H1 (cell line): ENCODE results near the gene CD34. TPM values are rescaled to one million over a fixed set of nuclear protein-coding genes. Genes with fewer than 3 reads are reported as not detected.

ENCODE experiments used
- CREB1 ChIP-seq: IDR thresholded peaks from 2 replicates; pipeline ENCODE4 v1.6.1; 2012; ENCODE audit warnings: inconsistent platforms
- FOSL1 ChIP-seq: IDR thresholded peaks from 2 replicates; pipeline ENCODE4 v1.6.1; 2011; ENCODE audit warnings: mild to moderate bottlenecking, low read depth, low read length, moderate library complexity; ENCODE audit not compliant: insufficient read depth
- HDAC2 ChIP-seq, 2 experiments: fragments of 300-600 bp in 1 of 2; sonication (generic) in 1 of 2; IDR thresholded peaks; 2 replicates each; pipeline ENCODE4 v1.6.1; 2011 to 2012; ENCODE audit warnings: low read depth in 2 of 2, low read length in 2 of 2, mild to moderate bottlenecking in 2 of 2, moderate library complexity in 2 of 2, borderline replicate concordance in 1 of 2, inconsistent platforms in 1 of 2
- JUN ChIP-seq: IDR thresholded peaks from 2 replicates; pipeline ENCODE4 v1.6.1; 2011; ENCODE audit warnings: low read depth, mild to moderate bottlenecking, improper control_type of control experiment, low read length
- KDM5A ChIP-seq: fragments of 200-600 bp; IDR thresholded peaks from 2 replicates; pipeline ENCODE4 v1.7.1; 2012; ENCODE audit warnings: mild to moderate bottlenecking, low read length, inconsistent platforms, mixed read lengths
- NANOG ChIP-seq: IDR thresholded peaks from 2 replicates; pipeline ENCODE4 v1.6.1; 2011; ENCODE audit warnings: low read length, low read depth, mild to moderate bottlenecking, inconsistent platforms; ENCODE audit not compliant: insufficient read depth, poor library complexity, severe bottlenecking
- PHF8 ChIP-seq: fragments of 200-600 bp; sonication (generic); conservative IDR thresholded peaks from 2 replicates; pipeline ENCODE4 v1.7.1; 2012; ENCODE audit warnings: low read depth, mild to moderate bottlenecking, inconsistent platforms, low read length, moderate library complexity
- TAF1 ChIP-seq: IDR thresholded peaks from 2 replicates; pipeline ENCODE4 v1.6.1; 2011; ENCODE audit warnings: mild to moderate bottlenecking, low read depth, low read length
- polyA plus RNA-seq, 7 experiments: library from polyadenylated mRNA; depleted of rRNA in 3 of 7; stranded (reverse) in 5 of 7; unstranded in 2 of 7; fragments of >200 nt in 5 of 7; fragments of 200-250 nt in 2 of 7; gene quantifications; 1 replicate in 5 of 7; 2 replicates in 1 of 7; 4 replicates in 1 of 7; pipeline versions ENCODE4 v1.2.1 to v1.2.3, GENCODE V29; 2011 to 2013; ENCODE audit warnings: missing spikeins in 2 of 7, mixed read lengths in 2 of 7
- total RNA-seq: library from RNA; stranded (reverse); fragmentation: NEBNext Ultra II Directional; extraction: Animal tissue kit (Norgen Biotek cat#: 25700); gene quantifications from 2 replicates; pipeline ENCODE4 v1.2.1, GENCODE V29; 2021
- TF ChIP-seq, protein P1 (sequence below): fragments of 300-600 bp; sonication (generic); IDR thresholded peaks from 2 replicates; pipeline ENCODE4 v1.7.1; 2012; ENCODE audit warnings: low read length, moderate library complexity, mild to moderate bottlenecking, inconsistent platforms; ENCODE audit not compliant: insufficient replicate concordance
- TF ChIP-seq, protein P2 (sequence below): IDR thresholded peaks from 2 replicates; pipeline ENCODE4 v1.6.1; 2011; ENCODE audit warnings: low read depth, mild to moderate bottlenecking, low read length; ENCODE audit not compliant: insufficient read depth
- TF ChIP-seq, protein P3 (sequence below): IDR thresholded peaks from 2 replicates; pipeline ENCODE4 v1.6.1; 2012; ENCODE audit warnings: inconsistent platforms

The CD34 gene
- total and polyA plus RNA-seq, 2 of the 8 experiments (the other 6 are each of a cell fraction or from before 2014, with no cell fraction given), result 0.39 to 0.54 TPM

DNA sequence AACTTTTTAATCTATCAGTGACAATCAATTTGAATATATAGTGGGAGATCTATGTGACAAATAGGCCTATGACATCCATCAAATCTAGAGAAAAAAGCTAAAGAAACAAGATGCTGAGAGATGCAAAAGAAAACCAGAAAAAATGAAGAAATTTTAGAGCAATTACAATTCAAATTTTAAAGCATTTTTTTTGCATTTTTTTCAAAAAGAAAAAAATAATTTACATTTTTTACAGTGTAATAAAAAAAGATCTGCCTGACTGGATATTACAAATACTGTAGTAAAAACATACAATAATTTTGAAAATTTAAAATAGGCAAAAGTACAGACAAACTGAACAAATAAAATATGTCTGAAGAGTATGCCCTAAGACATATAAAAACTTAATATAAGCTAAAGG is 14.4 kb downstream of the CD34 start (continued):
- TF ChIP-seq, protein P1, sequence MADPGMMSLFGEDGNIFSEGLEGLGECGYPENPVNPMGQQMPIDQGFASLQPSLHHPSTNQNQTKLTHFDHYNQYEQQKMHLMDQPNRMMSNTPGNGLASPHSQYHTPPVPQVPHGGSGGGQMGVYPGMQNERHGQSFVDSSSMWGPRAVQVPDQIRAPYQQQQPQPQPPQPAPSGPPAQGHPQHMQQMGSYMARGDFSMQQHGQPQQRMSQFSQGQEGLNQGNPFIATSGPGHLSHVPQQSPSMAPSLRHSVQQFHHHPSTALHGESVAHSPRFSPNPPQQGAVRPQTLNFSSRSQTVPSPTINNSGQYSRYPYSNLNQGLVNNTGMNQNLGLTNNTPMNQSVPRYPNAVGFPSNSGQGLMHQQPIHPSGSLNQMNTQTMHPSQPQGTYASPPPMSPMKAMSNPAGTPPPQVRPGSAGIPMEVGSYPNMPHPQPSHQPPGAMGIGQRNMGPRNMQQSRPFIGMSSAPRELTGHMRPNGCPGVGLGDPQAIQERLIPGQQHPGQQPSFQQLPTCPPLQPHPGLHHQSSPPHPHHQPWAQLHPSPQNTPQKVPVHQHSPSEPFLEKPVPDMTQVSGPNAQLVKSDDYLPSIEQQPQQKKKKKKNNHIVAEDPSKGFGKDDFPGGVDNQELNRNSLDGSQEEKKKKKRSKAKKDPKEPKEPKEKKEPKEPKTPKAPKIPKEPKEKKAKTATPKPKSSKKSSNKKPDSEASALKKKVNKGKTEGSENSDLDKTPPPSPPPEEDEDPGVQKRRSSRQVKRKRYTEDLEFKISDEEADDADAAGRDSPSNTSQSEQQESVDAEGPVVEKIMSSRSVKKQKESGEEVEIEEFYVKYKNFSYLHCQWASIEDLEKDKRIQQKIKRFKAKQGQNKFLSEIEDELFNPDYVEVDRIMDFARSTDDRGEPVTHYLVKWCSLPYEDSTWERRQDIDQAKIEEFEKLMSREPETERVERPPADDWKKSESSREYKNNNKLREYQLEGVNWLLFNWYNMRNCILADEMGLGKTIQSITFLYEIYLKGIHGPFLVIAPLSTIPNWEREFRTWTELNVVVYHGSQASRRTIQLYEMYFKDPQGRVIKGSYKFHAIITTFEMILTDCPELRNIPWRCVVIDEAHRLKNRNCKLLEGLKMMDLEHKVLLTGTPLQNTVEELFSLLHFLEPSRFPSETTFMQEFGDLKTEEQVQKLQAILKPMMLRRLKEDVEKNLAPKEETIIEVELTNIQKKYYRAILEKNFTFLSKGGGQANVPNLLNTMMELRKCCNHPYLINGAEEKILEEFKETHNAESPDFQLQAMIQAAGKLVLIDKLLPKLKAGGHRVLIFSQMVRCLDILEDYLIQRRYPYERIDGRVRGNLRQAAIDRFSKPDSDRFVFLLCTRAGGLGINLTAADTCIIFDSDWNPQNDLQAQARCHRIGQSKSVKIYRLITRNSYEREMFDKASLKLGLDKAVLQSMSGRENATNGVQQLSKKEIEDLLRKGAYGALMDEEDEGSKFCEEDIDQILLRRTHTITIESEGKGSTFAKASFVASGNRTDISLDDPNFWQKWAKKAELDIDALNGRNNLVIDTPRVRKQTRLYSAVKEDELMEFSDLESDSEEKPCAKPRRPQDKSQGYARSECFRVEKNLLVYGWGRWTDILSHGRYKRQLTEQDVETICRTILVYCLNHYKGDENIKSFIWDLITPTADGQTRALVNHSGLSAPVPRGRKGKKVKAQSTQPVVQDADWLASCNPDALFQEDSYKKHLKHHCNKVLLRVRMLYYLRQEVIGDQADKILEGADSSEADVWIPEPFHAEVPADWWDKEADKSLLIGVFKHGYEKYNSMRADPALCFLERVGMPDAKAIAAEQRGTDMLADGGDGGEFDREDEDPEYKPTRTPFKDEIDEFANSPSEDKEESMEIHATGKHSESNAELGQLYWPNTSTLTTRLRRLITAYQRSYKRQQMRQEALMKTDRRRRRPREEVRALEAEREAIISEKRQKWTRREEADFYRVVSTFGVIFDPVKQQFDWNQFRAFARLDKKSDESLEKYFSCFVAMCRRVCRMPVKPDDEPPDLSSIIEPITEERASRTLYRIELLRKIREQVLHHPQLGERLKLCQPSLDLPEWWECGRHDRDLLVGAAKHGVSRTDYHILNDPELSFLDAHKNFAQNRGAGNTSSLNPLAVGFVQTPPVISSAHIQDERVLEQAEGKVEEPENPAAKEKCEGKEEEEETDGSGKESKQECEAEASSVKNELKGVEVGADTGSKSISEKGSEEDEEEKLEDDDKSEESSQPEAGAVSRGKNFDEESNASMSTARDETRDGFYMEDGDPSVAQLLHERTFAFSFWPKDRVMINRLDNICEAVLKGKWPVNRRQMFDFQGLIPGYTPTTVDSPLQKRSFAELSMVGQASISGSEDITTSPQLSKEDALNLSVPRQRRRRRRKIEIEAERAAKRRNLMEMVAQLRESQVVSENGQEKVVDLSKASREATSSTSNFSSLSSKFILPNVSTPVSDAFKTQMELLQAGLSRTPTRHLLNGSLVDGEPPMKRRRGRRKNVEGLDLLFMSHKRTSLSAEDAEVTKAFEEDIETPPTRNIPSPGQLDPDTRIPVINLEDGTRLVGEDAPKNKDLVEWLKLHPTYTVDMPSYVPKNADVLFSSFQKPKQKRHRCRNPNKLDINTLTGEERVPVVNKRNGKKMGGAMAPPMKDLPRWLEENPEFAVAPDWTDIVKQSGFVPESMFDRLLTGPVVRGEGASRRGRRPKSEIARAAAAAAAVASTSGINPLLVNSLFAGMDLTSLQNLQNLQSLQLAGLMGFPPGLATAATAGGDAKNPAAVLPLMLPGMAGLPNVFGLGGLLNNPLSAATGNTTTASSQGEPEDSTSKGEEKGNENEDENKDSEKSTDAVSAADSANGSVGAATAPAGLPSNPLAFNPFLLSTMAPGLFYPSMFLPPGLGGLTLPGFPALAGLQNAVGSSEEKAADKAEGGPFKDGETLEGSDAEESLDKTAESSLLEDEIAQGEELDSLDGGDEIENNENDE, result no peak
- TF ChIP-seq HDAC2 (IDR thresholded peaks at IDR 0.05; ENCODE audit: borderline replicate concordance in 1 of 2, low read depth in 2 of 2, low read length in 2 of 2) (no peak), CREB1 (no peak), NANOG (no peak), TAF1 (no peak), KDM5A (no peak), PHF8 (no peak), JUN (no peak), FOSL1 (no peak)
- TF ChIP-seq, protein P2, sequence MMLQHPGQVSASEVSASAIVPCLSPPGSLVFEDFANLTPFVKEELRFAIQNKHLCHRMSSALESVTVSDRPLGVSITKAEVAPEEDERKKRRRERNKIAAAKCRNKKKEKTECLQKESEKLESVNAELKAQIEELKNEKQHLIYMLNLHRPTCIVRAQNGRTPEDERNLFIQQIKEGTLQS, result no peak
- TF ChIP-seq, protein P3, sequence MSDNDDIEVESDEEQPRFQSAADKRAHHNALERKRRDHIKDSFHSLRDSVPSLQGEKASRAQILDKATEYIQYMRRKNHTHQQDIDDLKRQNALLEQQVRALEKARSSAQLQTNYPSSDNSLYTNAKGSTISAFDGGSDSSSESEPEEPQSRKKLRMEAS, result no peak
